NCI-H187 treated with DMSO at 0.1 percent for 48 hours (cell line): ENCODE results near the gene EEF1A2.
"Not testable (repeated sequence)": the region's sequence is repeated elsewhere in the genome, so short reads cannot be mapped to it uniquely, and the experiment has no call there.

ENCODE experiments used
- DNase-seq: peaks from one replicate; lab custom pipeline; 2025; lab: John Stamatoyannopoulos, UW

Gene EEF1A2

DNA sequence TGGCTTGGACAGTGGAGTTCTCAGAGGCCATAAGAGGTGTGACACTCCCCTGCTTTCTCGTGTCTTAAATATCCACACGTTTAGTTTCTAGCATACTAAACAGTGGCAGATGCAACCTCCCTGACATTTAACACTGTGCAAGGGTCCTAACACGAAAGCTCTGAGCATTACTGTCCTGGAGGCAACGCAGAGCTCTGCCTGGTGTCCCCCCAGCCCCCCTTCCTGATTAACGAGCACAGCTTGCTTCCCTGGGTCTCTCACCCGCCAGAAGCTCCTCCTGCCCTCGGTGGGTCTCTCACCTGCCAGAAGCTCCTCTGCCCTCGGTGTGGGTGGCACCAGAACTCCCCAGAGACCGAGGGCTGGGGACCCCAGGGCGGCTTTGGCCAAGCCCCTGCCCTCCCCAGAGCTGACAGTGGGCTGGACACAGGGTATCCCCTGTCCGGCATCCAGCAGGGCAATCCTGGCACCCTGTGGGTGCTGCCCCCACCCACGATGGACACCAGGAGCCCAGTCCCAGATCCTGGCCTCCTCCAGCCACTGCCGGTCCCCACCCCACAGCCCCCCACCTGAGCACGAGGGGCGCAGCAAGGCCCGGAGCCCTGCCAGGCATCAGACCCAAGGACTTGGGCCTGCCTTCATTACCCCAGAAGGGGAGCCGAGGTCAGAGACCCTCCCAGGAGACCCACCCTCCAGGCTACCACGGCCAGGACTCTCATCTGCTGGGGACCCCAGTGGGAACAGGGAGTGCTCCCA is 14.1 kb downstream of the EEF1A2 start:
- DNase-seq = no peak

DNA sequence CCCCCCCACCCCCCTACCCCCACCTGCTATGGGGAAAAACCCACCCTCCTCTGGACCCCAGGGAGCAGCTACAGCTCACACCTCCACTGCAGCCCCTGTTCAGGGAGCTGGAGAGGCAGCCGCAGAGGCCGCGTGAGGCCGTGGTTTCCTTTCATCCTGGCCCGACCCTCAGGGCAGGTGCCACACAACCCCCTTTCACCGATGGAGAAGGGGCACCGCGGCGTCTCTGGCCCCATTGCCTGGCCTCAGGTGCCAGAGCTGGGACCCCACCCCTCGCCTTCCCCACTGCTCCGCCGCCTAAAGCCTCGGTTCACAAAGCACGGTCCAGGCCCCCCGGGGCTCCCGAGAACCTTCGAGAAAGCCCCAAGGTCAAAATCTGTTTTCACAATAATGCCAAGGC is 14.6 kb downstream of the EEF1A2 start:
- DNase-seq = no peak

DNA sequence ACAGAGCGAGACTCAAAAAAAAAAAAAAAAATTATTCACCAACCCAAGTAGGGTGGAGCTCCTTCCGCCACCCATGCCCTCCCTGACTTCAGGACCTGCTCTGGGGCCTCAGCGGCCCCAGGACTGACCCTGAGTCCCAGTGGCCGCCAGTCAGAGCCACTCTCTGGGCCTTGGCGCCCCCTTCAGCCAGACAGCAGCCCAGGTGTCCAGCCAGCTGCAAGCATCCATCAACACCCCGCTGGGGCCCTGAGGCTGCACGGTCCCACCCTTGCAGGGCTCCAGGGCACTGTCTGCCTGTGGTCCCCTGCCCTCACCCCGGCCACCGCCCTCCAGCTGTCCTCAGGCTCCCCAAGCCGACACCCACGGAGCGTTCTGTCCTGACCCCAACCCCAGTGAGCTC is 15.0 kb downstream of the EEF1A2 start:
- DNase-seq = no peak

DNA sequence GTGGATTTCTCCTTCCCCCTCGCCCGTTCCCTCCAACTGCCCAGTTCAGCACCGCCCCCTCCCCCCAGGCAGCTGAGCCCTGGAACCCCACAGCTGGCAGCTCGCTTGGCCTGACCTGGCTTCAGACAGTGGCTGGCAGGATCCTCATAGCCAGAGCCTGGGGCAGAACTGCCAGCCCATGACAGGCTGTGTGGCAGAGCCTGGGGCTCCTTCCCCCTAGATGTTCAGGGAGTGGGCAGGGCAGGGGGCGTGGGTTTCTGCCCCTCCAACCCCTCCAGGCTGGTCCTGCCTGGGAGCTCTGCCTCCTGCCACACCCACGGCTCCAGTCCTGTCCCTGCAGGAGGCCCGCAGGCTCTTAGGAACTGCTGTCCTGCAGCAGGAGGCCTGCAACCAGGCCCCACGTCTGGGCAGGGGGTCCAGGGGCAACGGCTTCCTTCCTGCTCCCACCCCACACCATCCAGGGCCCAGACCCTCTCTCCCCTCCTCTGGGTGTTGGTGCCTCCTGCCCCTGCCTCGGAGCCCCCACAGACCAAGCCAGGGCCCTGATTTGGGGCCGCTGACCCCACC is 16.8 kb downstream of the EEF1A2 start:
- no peak for DNase-seq

DNA sequence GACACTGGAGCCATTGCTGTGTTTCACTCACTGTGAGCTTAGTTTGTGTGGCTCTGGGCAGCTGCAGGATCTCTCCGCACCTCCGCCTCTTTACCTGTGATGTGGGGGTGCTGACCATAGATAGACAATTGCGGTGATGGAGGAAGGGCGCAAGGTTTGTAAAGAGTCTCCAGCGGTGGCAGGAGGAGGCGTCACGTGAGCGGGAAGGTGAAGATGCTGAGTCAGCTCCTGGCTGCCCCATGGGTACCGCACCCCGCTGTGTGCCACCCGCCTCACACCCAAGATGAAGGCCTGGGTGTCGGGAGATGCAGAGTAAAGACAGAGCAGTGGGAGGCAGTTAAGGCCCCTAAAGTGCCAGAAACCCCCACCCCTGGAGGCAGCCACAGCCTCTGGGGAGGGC is 17.4 kb downstream of the EEF1A2 start:
- no peak for DNase-seq

DNA sequence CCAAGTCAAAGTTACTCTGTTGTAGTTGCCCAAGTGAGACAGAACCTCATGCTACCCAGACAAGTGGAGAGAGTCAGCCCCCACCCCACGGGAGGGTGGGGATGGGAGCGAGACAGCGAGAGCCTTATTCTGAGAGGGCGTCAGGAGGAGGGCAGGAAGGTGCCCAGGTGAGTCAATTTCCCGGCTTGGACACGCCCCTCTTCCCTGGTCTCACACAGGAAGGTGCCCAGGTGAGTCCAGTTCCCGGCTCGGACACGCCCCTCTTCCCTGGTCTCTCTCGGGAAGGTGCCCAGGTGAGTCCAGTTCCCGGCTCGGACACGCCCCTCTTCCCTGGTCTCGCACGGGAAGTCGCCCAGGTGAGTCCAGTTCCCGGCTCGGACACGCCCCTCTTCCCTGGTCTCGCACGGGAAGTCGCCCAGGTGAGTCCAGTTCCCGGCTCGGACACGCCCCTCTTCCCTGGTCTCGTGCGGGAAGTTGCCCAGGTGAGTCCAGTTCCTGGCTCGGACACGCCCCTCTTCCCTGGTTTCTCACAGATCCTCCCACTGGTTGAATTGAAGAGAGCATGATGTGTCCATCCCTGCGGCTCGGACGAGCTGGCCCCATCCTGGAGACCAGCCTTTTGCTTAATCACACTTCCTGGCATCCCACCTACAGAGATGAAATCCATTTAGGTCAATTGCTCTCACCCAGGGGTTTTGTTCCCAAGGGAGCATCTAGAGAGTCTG is 19.0 kb downstream of the EEF1A2 start:
- not testable (repeated sequence) for DNase-seq

DNA sequence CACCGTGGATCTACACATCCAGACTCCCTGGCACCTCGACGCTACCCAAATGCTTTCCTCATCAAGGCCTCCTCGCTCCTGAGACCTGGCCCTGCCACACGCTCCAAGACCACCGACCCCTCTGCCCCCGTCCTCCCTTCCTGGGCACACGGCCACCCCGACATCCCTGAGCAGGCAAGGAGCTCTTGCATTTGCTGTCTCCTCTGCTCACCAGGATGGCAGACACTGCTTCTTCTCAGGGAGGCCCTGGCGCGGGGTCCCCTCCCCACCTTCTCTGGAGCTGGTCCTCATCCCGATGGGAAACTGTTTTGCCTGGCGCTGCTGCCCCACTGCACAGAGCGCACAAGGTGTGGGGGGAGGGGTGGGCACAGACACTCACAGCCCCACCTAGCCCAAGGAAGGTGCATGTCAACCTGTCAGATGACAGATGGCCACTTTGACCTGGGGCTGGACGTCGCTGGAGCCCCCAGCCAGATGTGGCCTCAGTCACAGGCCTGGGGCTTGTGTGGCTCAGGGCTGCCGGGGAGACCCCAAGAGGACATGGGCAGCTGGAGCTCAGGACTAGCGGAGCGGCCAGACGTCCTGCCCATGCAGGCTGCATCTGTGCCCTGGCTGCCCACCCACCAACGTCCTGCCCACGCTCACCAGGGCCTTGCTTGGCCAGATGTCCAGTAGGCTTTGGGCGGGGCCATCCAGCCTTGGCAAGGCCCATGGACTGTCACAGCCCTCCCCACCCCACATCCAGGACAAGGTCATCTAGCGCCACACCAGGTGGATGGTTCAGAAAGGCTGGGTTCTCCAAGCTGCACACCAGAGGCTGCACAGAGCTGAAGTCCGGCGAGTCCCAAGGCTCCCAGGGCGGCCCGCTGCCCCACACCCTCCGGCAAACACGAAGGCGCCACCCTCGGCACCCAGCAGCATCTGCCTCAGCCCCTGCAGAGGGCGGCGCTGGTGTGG is 20.3 kb downstream of the EEF1A2 start:
- no peak for DNase-seq

DNA sequence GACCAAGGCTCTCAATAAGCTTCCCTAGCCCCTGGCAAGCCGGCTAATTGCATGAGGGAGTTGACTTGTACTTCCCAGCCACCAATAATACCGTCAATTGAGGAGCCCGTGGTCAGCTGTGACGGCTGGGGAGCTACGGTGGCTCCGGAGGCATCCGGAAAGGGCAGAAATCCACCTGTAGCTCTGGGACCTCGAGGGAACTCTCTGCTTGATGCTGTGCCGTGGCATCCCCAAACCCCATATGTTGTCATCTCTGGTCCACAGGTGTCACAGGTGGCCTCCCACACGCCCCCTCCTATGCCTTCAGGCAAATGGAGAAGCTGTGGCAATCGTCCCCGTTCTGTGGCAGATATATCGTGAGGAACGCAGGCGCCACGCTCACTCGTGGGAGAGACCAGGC is 20.9 kb downstream of the EEF1A2 start:
- DNase-seq = no peak

DNA sequence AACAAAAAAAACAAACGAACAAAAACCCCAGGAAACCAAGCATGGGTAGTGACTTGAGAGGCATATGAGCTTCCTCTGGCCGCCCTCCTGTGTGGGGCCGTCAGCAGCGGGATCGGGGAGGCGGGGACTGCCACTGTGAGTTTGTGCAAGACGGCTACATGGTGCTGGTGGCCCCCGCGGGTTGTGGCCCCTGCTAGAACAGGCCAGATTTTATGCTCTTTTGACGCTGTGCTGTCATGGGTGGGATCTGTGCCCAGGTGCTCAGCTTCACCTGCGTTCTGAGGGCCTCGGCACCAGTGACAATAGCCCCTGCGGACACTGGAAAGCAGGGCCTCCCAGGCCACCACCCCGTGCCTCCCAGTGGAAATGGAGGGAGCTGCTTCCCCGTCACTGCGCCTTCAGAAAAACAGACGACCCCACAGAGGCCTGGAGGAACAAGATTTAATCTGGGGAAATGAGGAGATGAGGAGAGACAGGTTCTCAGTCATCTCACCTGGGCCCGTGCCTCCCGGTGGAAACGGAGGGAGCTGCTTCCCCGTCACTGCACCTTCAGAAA is 21.7 kb downstream of the EEF1A2 start:
- no peak for DNase-seq

DNA sequence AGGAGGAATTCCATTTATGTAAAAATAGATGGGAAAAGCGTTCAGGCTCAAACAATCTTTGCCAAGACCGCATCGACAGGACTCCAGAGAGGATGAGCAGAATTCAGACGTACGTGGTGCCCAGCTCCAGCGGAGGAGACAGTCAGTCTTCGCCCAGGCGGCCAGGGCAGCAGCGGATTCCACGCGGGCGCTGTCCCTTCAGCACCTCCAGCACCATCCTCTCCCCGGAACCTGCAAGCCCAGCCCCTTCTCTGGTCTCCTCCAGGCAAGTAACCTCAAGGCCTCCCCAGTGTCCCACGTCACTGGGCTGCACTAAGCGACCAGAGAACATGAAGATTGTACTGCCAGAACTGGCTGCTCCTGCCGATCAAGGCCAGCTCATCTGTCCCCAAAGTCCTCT is 23.7 kb downstream of the EEF1A2 start:
- no peak for DNase-seq

DNA sequence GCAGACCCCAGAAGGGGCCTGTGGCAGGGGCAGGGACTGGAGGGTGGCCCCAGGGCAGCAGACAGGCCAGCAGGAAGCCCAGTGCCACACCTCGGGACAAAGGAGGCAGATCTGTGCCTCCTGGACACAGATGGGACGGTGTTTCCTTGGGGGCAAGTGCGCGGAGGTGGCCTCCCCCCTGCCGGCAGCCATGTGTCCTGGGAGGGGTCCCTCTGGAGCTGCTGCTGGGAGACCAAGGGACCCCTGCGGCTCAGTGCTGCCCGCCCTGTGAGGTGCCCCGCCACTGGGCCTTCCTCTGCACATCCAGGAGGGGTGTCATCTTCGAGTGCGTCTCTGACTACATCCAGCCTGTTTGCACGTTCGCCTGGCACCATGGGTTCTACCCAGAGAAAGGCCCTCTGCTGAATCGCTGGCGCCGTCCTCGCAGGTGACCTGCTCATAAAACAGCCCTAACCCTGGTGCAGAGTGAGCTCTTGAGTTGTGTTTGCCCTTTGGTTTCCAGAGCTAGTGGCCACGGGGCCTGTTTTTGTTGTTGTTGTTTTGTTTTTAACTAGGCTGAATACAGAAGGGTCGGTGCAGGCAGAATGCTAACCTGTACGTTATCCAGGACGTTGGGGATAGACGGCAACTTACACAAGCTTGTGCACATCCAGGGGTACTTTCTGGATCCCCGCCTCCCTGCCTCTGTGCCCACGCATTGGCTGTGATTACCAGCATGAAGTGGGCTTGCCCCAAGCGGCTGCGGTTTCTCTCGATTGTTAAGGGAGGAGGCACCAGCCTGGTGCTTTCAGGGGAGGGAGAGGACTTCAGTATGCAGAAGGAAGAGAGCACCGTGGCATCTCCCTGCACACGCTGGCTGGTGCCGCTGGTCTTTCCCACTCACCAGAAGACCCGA is 25.1 kb downstream of the EEF1A2 start:
- no peak for DNase-seq

DNA sequence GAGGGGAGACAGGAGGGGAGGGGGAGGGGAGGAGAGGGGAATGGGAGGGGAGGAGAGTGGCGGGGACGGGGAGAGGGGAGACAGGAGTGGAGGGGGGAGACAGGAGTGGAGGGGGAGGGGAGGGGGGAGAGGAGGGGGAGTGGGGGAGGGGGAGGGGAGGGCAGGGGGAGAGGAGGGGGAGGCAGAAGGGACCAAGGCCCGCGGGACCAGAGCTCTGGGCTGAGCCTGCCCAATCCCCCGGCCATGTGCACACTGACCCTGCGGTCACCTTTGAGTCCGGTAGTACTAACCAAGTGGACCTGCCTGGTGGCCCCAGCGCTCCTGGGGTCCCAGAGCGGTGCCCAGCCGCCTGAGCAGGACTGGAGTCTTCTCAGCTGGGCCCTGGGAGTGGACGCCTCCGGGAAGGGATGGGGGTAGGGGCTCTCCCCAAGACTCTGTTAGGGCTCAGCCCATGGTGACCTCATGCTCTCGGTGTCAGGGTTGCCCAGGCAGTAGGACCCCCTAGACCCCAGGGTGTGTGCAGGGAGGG is 26.0 kb downstream of the EEF1A2 start:
- DNase-seq = no peak

DNA sequence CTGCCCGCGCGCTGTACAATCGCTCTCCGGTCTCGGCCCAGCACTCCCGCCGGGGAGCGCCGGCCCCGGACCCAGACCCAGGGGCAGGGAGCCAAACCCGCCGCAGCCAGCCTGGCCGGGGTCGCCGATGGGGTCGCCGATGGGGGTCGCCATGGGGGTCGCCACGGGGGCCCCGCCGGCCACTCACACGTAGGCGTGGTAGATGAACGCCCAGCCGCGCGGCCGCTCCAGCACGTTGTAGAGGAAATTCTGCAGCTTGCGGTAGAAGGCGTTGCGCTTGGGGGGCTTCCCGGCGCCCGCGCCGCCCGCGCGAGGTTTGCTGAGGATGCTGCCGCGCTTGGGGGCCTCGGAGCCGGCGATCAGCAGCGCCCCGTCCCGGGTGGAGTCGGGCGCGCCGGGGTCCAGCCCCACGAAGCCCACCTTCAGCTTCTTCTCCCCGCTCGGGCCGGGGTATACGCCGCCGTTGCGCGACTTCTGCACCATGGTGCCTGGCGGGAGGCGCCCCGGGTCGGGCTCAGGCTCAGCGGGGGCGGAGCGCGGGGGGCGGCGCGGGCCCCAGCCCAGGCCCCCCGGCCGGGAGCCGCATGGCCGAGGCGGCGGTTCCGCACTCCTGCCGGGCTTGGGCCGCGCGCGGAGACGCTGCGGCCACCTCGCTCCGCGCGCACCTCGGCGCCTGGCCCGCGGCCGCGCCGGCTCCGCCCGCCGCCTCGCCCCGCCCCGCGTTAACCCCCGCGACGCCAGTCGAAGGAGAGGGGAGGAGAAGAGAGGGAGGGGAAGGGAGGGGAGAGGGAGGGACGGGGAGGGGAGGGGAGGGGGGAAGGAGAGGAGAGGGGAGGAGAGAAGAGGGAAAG is 26.7 kb downstream of the EEF1A2 start, which contains the start of gene KCNQ2:
KCNQ2 (minus strand) TSS at position 675 of the 851 bp plus-strand sequence; CDS start at position 483, 192 bp downstream.
- DNase-seq = no peak

DNA sequence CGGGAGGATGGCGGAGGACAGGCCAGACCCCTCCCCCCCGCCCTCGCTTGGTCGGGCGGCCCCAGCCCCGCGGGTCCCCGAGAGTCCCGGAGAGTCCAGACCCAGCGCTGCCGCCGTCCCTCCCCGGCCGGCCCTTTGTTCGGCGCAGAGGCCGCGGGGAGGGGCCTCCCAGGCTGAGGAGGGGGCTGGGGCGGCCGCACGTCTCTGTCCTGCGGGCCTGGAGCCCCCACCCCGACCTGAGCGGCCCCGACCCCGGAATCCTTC is 27.2 kb downstream of the EEF1A2 start:
- DNase-seq = no peak

DNA sequence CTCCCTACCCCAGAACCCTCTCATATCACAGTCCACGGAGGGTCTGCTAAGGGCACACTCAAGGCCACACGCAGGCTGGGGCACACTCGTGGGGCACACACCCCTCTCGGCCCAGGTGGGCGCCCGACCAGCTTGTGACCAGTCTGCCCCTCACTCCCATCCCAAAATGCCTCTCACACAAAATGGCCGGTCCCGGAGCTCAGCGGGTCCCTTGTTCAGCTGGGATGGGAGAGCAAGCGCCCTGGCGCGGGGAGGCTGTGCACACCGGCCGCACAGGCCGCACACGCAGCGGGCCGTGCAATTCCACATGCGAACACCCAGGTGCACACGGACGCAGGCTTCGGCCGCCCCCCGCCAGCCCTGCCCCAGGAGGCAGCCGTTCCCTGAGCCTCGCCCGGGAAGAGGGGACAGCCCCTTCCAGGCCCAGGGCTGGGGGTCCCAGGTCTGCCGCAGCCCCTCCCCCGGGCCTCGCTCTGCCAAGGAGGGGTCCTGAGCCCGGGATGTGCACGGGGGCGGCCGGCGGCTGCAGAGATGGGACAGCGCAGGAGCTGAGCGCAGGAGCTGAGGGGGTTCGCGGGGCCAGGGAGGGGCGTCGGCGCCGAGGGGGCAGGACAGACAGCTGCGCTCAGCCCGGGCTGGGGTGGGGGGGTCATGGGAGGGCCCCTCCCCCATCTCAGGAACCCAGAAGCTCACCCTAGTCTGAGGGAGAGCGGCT is 27.7 kb downstream of the EEF1A2 start:
- no peak for DNase-seq

DNA sequence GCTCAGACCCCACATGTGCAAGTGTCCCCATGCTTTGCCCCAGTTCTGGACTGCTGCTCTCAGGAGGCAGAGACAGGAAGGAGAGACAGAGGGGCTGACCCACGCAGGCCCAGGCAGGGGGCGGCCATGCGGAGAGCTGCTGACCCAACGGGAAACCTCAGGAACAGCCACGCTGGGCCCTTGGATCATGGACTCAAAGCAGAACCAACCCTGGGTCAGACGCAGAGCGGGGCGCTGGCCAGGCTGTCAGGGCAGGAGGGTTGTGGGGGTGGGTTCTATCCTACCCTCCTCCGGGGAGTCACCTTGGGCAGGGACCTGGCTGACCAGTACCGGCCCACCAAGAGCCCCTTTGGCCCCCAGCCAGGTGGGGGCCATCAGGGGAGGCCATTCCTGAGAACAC is 28.5 kb downstream of the EEF1A2 start:
- DNase-seq = no peak

DNA sequence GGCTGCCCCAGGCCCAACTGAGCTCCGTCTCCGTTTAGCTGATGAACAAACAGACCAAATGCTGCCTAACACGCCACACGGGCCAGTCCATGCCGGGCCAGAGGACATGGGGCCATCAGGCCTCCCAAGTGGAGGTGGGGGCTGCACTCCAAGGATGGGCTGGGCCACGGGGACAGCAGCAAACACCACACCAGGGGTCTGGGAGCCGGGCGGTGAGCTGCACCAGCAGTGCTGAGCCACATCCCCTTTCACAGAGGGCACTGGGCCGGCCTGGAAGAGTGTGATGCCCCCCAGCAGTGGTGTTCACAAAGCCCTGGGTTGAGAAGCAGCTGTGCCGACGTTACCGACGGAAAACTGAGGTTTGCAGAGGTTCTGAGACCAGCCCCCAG is 29.2 kb downstream of the EEF1A2 start:
- no peak for DNase-seq

DNA sequence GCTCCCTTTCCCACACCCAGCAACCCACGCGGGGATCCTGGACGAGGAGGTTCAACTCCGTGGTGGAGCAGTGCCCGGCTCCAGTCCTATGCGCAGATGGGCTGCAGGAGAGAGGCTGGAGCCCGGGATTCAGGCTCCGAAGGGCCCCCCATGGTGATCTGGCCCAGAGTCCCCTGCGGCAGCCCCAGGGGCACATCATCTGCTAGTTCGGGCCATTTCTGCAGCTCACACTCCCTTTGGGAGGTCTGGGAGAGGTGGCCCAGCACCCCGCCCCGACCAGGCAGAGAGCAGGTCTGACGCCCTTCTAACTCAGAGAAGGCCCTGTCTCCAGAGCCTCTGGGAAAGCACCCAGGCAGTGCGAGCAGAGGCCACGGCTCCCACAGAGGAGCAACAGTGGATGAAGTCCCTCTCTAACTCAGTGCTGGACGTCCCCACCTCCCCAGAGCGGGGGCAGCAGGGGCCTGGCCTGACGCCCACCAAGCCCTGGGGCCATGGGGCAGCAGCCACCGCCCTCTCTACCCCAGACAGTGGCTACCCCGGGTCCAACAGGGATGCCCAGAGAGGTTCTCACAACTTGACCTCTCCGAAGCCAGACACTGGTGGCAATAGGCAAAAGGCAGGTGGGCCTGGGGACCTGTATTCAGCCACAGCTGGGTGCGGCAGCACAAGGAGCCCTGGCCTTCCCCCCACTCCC is 29.7 kb downstream of the EEF1A2 start:
- no peak for DNase-seq

DNA sequence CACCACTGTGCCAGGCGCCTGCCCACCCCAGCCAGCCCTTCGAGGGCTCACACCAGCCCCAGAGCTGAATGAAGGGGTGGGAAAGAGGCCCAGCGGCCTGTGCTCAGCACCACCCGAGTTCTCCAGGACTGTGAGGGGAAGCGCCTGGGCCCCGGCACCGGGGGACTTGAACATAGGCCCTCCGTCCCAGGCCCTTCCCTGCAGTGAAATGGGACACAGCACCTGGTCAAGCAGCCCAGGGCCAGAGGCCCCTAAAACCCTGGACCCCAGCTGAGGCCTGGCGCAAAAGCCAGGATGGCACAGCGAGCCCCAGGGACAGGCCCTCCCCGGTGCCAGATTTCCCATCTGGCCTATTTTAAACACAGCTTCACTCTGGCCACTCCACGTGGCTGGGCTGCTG is 30.5 kb downstream of the EEF1A2 start:
- DNase-seq = no peak
